Measurements from ENCODE around the gene MEX3B.

GRCh38 chr15:82060817-82061216 is 15.0 kb upstream of the MEX3B start:
- TF ChIP-seq ZNF350 (tag by site-specific recombination; IDR thresholded peaks at IDR 0.05) (no peak), MZF1 (tag by site-specific recombination; IDR thresholded peaks at IDR 0.05; ENCODE audit: borderline replicate concordance) (no peak), CTCF (tag by site-specific recombination; IDR thresholded peaks at IDR 0.05) (no peak), REST (tag by site-specific recombination; IDR thresholded peaks at IDR 0.05) (no peak), ZFP41 (tag by site-specific recombination; IDR thresholded peaks at IDR 0.05; ENCODE audit: borderline replicate concordance) (no peak), ZSCAN4 (tag by site-specific recombination; IDR thresholded peaks at IDR 0.05) (no peak), YY1 (tag by site-specific recombination; IDR thresholded peaks at IDR 0.05) (no peak), ZNF23 (tag by site-specific recombination; IDR thresholded peaks at IDR 0.05; ENCODE audit: borderline replicate concordance) (no peak), ZXDB (tag by site-specific recombination; IDR thresholded peaks at IDR 0.05) (no peak), ZNF660 (tag by site-specific recombination; IDR thresholded peaks at IDR 0.05) (no peak), ZNF175 (tag by site-specific recombination; IDR thresholded peaks at IDR 0.05) (no peak)
- TF ChIP-seq, protein P1, sequence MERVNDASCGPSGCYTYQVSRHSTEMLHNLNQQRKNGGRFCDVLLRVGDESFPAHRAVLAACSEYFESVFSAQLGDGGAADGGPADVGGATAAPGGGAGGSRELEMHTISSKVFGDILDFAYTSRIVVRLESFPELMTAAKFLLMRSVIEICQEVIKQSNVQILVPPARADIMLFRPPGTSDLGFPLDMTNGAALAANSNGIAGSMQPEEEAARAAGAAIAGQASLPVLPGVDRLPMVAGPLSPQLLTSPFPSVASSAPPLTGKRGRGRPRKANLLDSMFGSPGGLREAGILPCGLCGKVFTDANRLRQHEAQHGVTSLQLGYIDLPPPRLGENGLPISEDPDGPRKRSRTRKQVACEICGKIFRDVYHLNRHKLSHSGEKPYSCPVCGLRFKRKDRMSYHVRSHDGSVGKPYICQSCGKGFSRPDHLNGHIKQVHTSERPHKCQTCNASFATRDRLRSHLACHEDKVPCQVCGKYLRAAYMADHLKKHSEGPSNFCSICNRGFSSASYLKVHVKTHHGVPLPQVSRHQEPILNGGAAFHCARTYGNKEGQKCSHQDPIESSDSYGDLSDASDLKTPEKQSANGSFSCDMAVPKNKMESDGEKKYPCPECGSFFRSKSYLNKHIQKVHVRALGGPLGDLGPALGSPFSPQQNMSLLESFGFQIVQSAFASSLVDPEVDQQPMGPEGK (tag by site-specific recombination; IDR thresholded peaks at IDR 0.05), result no peak
- TF ChIP-seq, protein P2, sequence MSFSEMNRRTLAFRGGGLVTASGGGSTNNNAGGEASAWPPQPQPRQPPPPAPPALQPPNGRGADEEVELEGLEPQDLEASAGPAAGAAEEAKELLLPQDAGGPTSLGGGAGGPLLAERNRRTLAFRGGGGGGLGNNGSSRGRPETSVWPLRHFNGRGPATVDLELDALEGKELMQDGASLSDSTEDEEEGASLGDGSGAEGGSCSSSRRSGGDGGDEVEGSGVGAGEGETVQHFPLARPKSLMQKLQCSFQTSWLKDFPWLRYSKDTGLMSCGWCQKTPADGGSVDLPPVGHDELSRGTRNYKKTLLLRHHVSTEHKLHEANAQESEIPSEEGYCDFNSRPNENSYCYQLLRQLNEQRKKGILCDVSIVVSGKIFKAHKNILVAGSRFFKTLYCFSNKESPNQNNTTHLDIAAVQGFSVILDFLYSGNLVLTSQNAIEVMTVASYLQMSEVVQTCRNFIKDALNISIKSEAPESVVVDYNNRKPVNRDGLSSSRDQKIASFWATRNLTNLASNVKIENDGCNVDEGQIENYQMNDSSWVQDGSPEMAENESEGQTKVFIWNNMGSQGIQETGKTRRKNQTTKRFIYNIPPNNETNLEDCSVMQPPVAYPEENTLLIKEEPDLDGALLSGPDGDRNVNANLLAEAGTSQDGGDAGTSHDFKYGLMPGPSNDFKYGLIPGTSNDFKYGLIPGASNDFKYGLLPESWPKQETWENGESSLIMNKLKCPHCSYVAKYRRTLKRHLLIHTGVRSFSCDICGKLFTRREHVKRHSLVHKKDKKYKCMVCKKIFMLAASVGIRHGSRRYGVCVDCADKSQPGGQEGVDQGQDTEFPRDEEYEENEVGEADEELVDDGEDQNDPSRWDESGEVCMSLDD (tag by site-specific recombination; IDR thresholded peaks at IDR 0.05), result no peak

Data from HEK293 (cell line).